ENCODE results near the gene TRAPPC10.
"Not testable (repeated sequence)": the region's sequence is repeated elsewhere in the genome, so short reads cannot be mapped to it uniquely, and the experiment has no call there.

Gene TRAPPC10

GRCh38 chr21:44154816-44155230 lies 142.7 kb downstream of the TRAPPC10 start:
- DNase-seq = not testable (repeated sequence)

DNA sequence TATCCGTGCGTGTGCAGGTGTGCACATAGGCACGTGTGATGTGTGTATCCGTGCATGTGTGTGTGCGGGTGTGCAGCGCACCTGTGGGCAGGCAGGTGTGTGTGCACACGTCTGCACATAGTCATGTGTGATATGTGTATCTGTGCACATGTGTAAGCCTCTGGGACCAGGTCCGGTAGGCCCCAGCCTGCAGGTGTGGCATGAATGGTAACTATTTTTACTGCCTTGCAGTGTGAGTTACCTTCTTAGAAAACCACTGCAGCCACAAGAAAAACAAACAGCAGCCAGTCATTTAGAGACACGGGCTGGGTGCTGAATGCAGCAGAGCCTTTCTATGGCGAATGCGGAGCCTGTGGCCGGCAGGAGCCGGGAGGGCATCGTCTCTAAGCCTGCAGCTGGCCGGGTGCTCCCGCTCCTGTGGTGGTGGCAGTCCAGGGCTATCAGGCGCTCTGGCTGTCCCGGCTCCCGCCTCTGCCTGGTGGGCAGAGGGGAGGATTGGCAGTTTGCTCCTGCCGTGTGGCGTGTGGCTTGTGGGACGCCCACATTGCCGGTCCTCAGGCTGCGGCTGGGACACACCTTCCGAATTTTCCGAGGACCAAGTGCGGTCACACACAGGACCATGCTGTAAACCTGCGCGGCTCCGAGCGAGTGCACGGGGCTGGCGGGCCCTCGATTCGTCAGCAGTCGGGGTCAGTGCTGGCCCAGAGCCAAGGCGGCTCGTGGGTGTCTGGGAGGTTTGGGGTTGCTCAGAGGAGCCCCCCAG lies 143.3 kb downstream of the TRAPPC10 start:
- DNase-seq = not testable (repeated sequence)

GRCh38 chr21:44155994-44156380 lies 143.9 kb downstream of the TRAPPC10 start:
- DNase-seq = not testable (repeated sequence)

Measured in activated CD4-positive, alpha-beta T cell treated with anti-CD3 and anti-CD28 coated beads for 4 hours (primary cell).